ENCODE results near the gene TMEM74B. TPM values are rescaled to one million over a fixed set of nuclear protein-coding genes. Genes with fewer than 3 reads are reported as not detected.

Gene TMEM74B
- total RNA-seq, 2 experiments from 2014 or later: not detected

DNA sequence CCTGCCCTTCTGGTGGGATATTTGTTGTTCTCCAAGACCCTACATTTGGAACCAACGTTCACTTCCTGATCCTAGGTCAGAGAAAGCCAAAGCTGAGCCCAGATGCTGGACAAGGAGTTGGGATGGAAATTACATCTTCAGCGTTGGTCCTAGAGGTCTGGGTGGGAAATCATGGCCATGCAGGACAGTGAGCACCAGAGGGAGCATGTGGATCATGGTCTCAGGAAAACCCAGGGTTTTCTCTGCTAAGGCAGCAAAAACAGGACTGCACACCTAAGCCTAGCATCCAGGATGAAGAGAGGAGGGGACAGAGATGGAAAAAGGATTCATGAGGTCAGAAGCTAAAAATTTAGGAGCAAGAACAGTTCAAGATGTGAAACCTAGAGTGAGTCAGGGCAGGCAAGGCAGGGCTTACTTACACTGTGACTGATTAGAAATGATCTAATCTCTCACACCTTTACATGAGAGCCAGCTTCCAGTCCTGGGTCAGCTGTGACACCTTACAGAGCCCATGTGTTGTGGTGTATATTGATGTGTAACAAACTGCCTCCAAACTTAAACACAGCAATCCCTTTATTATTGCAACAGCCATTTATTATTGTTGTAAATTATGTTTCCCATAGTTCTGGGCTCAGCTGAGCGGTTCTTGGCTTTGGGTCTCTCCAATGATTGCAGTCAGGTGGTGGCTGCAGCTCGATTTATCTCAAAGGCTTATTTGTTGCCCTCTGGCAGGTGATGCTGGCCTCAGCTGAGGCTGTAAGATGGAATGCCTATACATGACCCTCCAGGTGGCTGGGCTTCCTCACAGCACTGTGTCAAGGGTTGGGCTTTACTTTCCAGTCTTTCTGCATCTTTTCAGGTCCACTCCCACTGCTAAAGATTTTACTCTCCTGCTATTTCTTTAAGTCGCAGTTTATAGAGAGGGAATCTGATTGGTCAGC is 24.9 kb upstream of the TMEM74B start:
- DNase-seq (ENCODE audit: low spot score): no peak
- Histone ChIP-seq H3K9me2 (ENCODE audit: insufficient read depth, low read length) (no peaks in the 10 kb centered on the region), H3K79me2 (ENCODE audit: insufficient read depth, low read depth, low read length) (no peaks in the 10 kb centered on the region), H4K20me1 (ENCODE audit: insufficient read depth, low read length) (no peaks in the 10 kb centered on the region), H3K4me3 (ENCODE audit: low read depth, low read length, poor library complexity, severe bottlenecking) (no peak overlapping the region), H3K27ac (ENCODE audit: low read depth, low read length, poor library complexity, severe bottlenecking) (no peak overlapping the region), H2AFZ (ENCODE audit: low read length) (no peak overlapping the region), H3K9me3 (ENCODE audit: low read length) (no peaks in the 10 kb centered on the region), H3K36me3 (ENCODE audit: insufficient read depth, low read length) (no peaks in the 10 kb centered on the region), H3K4me2 (ENCODE audit: low read length) (no peak overlapping the region), H3K4me1 (ENCODE audit: insufficient read depth, low read length, poor library complexity, severe bottlenecking) (no peaks in the 10 kb centered on the region)
- CTCF ChIA-PET (ENCODE audit: unreplicated experiment): no interaction called here
- BruUV-seq (replicated peaks): no TSS peak
- POLR2A ChIA-PET: interaction anchor here (0.9 kb wide), 1 partner anchor 45 kb away, joined by 3 read pairs; no protein-coding TSS in a partner anchor
- no peak for TF ChIP-seq EZH2phosphoT487 (IDR thresholded peaks at IDR 0.05; ENCODE audit: borderline replicate concordance, low read depth, low read length)
- TF ChIP-seq, protein P1, sequence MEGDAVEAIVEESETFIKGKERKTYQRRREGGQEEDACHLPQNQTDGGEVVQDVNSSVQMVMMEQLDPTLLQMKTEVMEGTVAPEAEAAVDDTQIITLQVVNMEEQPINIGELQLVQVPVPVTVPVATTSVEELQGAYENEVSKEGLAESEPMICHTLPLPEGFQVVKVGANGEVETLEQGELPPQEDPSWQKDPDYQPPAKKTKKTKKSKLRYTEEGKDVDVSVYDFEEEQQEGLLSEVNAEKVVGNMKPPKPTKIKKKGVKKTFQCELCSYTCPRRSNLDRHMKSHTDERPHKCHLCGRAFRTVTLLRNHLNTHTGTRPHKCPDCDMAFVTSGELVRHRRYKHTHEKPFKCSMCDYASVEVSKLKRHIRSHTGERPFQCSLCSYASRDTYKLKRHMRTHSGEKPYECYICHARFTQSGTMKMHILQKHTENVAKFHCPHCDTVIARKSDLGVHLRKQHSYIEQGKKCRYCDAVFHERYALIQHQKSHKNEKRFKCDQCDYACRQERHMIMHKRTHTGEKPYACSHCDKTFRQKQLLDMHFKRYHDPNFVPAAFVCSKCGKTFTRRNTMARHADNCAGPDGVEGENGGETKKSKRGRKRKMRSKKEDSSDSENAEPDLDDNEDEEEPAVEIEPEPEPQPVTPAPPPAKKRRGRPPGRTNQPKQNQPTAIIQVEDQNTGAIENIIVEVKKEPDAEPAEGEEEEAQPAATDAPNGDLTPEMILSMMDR (conservative IDR thresholded peaks at IDR 0.05; ENCODE audit: low read length): 0 out of 2 replicates have a peak, but pooled peaks have one; percentile 23
- intact Hi-C loops (cut with micrococcal nuclease; ENCODE audit: unreplicated experiment): loop anchor here (10.0 kb wide), 3 partner anchors 125 to 395 kb away; no protein-coding TSS in a partner anchor

DNA sequence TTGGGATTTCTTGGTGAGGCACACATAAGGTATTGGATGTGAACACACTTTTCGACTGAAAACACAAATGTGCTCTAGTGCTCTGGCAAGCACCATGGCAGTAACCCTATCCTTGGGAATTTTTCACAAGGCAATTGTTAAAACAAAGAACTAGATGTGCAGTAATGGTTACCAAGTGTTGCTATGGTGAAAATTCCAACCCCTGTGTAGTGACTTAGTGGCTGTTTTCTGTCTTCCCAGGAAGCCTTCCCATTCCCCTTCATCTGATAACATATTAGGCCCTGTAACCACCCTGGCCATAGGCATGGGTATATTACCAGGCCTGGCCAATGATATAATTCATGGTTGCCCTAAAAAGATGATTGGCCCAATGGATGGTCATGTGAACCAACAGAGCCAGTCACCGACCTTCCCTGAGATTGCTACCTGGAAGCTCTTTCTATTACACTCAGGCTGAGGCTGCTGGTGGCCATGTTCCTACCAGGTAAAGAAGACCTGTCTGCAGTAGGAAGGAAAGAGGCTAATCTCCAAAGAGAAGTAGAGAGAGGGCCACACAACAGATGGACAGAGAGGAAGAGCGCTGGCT is 22.6 kb upstream of the TMEM74B start:
- Histone ChIP-seq H3K4me1 (ENCODE audit: insufficient read depth, low read length, poor library complexity, severe bottlenecking) (no peaks in the 10 kb centered on the region), H3K27ac (ENCODE audit: low read depth, low read length, poor library complexity, severe bottlenecking) (no peak overlapping the region), H4K20me1 (ENCODE audit: insufficient read depth, low read length) (no peaks in the 10 kb centered on the region), H3K79me2 (ENCODE audit: insufficient read depth, low read depth, low read length) (no peaks in the 10 kb centered on the region), H3K4me2 (ENCODE audit: low read length) (no peak overlapping the region), H3K9me2 (ENCODE audit: insufficient read depth, low read length) (no peaks in the 10 kb centered on the region), H3K4me3 (ENCODE audit: low read depth, low read length, poor library complexity, severe bottlenecking) (no peak overlapping the region), H2AFZ (ENCODE audit: low read length) (no peak overlapping the region), H3K36me3 (ENCODE audit: insufficient read depth, low read length) (no peaks in the 10 kb centered on the region), H3K9me3 (ENCODE audit: low read length) (no peaks in the 10 kb centered on the region)
- BruUV-seq (replicated peaks): no TSS peak
- intact Hi-C loops (cut with micrococcal nuclease; ENCODE audit: unreplicated experiment): no loop called here
- CTCF ChIA-PET (ENCODE audit: unreplicated experiment): no interaction called here
- DNase-seq (ENCODE audit: low spot score): no peak
- POLR2A ChIA-PET: interaction anchor here (0.5 kb wide), 1 partner anchor 1014 kb away, joined by 4 read pairs; no protein-coding TSS in a partner anchor
- TF ChIP-seq, protein P1 (conservative IDR thresholded peaks at IDR 0.05; ENCODE audit: low read length): no peak
- TF ChIP-seq EZH2phosphoT487 (IDR thresholded peaks at IDR 0.05; ENCODE audit: borderline replicate concordance, low read depth, low read length): no peak

Data from OCI-LY7 (cell line).